GM12874 (cell line): ENCODE measurements around the gene SERTAD3.

Source experiments
- TF ChIP-seq, protein P1 (sequence below): IDR thresholded peaks from 2 replicates; pipeline ENCODE4 v1.5.1; 2011; ENCODE audit warnings: low read depth, mild to moderate bottlenecking, control low read depth, low read length, moderate library complexity; ENCODE audit not compliant: insufficient read depth

Gene SERTAD3

DNA sequence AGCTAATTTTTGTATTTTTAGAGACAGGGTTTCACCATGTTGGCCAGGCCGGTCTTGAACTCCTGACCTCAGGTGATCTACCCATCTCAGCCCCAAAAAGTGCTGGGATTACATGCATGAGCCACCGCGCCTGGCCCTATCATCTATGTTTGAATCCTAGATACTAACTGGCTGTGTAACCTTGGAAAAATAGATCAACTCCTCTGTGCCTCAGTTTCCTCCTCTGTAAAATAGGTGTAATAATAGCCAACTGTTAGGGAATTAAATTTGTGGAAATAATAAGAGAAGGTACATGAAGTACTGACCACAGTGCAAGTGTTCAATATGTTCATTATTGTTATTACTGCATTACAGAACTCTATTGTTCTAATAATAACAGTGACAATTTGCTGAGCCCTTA is 27.0 kb upstream of the SERTAD3 start:
- TF ChIP-seq, protein P1, sequence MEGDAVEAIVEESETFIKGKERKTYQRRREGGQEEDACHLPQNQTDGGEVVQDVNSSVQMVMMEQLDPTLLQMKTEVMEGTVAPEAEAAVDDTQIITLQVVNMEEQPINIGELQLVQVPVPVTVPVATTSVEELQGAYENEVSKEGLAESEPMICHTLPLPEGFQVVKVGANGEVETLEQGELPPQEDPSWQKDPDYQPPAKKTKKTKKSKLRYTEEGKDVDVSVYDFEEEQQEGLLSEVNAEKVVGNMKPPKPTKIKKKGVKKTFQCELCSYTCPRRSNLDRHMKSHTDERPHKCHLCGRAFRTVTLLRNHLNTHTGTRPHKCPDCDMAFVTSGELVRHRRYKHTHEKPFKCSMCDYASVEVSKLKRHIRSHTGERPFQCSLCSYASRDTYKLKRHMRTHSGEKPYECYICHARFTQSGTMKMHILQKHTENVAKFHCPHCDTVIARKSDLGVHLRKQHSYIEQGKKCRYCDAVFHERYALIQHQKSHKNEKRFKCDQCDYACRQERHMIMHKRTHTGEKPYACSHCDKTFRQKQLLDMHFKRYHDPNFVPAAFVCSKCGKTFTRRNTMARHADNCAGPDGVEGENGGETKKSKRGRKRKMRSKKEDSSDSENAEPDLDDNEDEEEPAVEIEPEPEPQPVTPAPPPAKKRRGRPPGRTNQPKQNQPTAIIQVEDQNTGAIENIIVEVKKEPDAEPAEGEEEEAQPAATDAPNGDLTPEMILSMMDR, result no peak

DNA sequence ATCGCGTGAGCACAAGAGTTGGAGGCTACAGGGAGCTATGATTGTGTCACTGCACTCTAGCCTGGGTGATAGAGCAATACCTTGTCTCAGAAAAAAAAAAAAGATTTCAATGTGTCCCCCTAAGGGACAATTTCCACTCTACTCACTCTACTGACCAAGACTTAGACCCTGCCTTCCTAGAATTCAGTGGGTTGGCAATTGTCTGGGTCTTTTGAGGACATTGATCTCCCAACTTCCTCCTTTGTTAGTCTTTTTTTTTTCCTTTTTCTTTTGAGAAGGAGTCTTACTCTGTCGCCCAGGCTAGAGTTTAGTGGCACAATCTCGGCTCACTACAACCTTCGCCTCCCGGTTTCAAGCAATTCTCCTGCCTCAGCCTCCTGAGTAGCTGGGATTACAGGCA is 24.9 kb upstream of the SERTAD3 start:
- TF ChIP-seq, protein P1, result no peak

DNA sequence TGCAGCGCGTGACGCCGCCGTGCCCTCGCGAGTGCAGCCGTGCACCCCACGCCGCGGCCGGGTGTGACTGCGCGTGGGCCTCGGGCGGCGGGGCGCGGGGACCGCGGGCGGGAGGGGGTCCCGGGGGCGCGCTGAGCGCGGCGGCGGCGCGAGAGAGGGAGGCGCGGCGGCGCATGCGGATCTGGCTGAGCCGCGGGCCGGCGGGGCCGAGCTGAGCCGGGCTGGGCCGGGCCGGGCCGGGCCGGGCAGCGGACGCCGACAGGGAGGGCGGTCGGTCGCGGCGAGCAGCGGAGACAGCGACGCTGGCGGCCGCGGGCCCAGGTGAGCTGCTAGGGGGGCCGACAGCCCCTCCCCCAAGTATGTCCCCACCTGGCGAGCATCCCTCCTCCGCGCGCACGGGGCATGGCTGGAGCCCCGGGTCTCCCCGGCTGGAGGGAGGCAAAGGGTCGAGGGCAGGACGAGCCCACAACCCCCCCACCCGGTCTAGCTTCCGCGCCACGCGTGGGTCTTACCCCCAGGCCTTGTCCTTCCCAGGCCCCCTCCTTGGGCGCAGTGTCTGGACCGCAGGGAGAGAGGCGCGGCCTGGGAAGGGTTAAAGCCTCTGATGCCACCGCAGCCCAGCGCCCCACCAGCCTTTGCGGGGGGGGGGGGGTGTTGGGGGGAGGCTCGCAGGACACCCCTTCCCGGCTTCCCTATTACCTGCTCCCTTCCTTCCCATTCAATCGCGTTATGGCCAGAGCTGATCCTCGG is 23.0 kb upstream of the SERTAD3 start, which contains the start of gene SPTBN4:
Gene SPTBN4, plus strand, starts transcription at position 17 of the 750 bp plus-strand sequence. CDS start 5,621 bp downstream, outside the sequence.
- TF ChIP-seq, protein P1, result no peak

DNA sequence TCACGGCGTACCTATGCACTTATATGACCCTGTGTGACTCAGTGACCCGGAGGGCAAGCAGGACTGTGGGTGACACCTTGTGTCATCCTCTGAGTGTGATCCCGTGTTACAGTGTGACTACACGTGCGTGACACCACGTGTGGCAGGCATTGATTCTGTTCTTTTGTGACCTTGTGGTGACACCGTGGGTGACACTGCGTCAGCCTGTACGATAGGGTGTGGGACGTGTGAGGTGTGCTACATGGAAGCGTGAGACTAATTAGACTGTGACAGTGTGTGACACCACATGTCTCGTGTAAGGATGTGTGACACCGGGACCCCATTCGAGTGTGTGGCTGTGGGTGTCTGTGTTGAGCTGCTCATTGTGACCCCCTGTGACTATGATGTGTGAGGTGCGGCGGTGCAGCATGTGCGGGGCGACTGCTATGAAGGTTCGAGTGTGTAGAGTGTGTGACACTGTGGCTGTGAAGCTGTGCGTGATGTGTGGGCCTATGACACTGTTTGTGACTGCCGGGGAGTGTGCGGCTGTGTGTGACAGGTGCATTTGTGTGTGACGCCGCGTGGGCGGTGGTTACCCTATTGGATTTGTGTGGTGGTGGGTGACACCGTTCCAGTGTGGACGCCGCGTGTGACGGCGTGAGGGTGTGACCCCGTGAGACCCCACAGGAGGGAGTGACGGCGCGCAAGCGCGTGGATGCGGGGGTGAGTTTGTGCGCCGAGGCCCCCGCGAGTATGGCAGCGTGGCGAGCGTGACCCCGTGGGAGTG is 22.3 kb upstream of the SERTAD3 start:
- TF ChIP-seq, protein P1, result no peak

DNA sequence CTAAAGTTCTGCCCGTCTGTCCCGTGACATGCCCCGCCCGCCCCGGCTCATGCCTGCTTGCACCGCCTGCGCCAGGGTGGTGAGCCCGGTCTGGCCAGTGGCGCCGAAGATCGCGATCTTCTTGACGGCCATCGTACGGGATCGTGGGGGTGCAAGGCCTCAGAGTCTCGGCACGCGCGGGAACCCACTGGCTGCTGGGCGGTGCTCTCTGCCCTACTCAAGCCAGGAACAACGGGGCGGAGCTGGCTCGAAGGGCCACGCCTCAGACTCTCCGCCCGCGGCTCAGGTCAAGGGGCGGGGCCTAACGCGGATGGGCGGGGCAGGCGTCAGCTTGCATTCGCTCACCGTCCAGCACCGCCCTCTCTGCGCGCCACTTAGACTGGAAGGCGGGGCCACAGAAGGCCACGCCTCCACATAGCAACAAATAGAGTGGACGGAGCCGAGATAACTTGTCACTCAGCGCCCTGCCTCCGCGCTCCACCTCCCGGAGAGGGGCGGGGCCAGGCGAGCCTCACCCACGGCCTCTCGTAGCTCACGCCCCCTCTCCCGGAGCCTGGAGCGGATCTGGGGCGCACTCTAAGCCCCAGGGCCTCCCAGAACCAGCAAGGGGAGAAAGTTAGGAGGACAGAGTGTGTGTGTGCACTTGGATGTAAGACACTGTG is 21.6 kb upstream of the SERTAD3 start, which contains the start of gene BLVRB:
Gene BLVRB, minus strand, starts transcription at position 189 of the 662 bp plus-strand sequence. Its CDS starts 57 bp downstream, at position 132.
- TF ChIP-seq, protein P1, result no peak

DNA sequence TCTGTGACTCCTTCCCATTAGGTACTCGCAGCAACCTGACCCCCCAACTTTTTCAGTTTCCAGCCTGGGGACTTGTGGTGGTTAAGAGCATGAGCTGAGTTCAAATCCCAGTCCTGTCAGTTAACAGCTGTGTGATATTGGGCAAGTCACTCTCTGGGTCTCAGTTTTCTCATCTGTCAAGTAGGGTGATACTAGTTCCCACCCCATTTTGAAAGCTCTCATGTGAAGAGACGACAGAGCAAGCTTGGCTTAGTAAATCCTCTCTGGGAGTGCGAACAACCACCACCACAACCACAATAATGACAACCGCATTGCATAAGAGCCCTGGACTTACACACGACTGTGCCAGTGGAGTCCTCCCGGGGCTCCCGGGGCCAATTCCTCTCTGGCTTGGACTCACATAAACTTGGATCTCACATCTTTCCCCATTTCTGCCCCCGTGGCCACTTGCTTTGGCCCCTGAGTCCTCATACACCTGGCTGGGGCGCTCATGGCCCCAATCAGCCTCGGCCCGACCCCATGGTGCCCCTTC is 21.0 kb upstream of the SERTAD3 start:
- TF ChIP-seq, protein P1, result no peak
